HEK293T (cell line): ENCODE measurements around the gene AADACL4.
A peak's percentile ranks its signal among the peaks of the same experiment; 100 is the strongest.

Experiments
- CTCF ChIA-PET: fragments of 350-600 bp; formaldehyde crosslinking; extraction: SDS; loops from one replicate; lab custom pipeline; 2021; ENCODE audit warnings: antibody characterized with exemption, inconsistent platforms; lab: Yijun Ruan, JAX
- POLR2A ChIA-PET: fragments of 350-600 bp; formaldehyde crosslinking; extraction: SDS; loops from one replicate; lab custom pipeline; 2020; ENCODE audit warnings: antibody characterized with exemption, inconsistent platforms; lab: Yijun Ruan, JAX
- DNase-seq: peaks from one replicate; pipeline ENCODE4 v3.0.0; 2012; ENCODE audit warnings: mixed read lengths; ENCODE audit errors: extremely low spot score
- ARNT ChIP-seq: fragments of 450-650 bp; IDR thresholded peaks from 2 replicates; pipeline ENCODE4 v1.6.1; 2017; ENCODE audit warnings: mild to moderate bottlenecking
- BHLHE40 ChIP-seq: fragments of 450-650 bp; IDR thresholded peaks from 2 replicates; pipeline ENCODE4 v1.6.1; 2016; ENCODE audit warnings: mild to moderate bottlenecking, moderate library complexity, borderline replicate concordance
- CTBP1 ChIP-seq: fragments of 450-650 bp; IDR thresholded peaks from 2 replicates; pipeline ENCODE4 v1.6.1; 2016; ENCODE audit warnings: borderline replicate concordance
- ELF4 ChIP-seq: fragments of 450-650 bp; IDR thresholded peaks from 2 replicates; pipeline ENCODE4 v1.6.1; 2017; ENCODE audit warnings: antibody characterized with exemption
- FOXA1 ChIP-seq: fragments of 450-650 bp; IDR thresholded peaks from 2 replicates; pipeline ENCODE4 v1.6.1; 2016; ENCODE audit warnings: mild to moderate bottlenecking
- FOXK2 ChIP-seq: fragments of 450-650 bp; IDR thresholded peaks from 2 replicates; pipeline ENCODE4 v1.6.1; 2016; ENCODE audit warnings: mild to moderate bottlenecking
- HDGF ChIP-seq: fragments of 450-650 bp; IDR thresholded peaks from 2 replicates; pipeline ENCODE4 v1.6.1; 2017; ENCODE audit warnings: antibody characterized with exemption, borderline replicate concordance
- L3MBTL2 ChIP-seq: fragments of 450-650 bp; conservative IDR thresholded peaks from 2 replicates; pipeline ENCODE4 v1.6.1; 2016; ENCODE audit warnings: mild to moderate bottlenecking
- LEF1 ChIP-seq: fragments of 450-650 bp; IDR thresholded peaks from 2 replicates; pipeline ENCODE4 v1.6.1; 2017; ENCODE audit warnings: mild to moderate bottlenecking, borderline replicate concordance
- NFRKB ChIP-seq: fragments of 450-650 bp; IDR thresholded peaks from 2 replicates; pipeline ENCODE4 v1.6.1; 2016; ENCODE audit warnings: mild to moderate bottlenecking, moderate library complexity
- SP1 ChIP-seq: fragments of 450-650 bp; IDR thresholded peaks from 2 replicates; pipeline ENCODE4 v1.6.1; 2017
- SUZ12 ChIP-seq: fragments of 450-650 bp; IDR thresholded peaks from 2 replicates; pipeline ENCODE4 v1.6.1; 2016; ENCODE audit warnings: mild to moderate bottlenecking
- TARDBP ChIP-seq: fragments of 450-650 bp; IDR thresholded peaks from 2 replicates; pipeline ENCODE4 v1.6.1; 2016
- ZNF384 ChIP-seq: fragments of 450-650 bp; IDR thresholded peaks from 2 replicates; pipeline ENCODE4 v1.6.1; 2016
- TF ChIP-seq, protein P1 (sequence below): fragments of 450-650 bp; IDR thresholded peaks from 2 replicates; pipeline ENCODE4 v1.6.1; 2016

The AADACL4 gene

DNA sequence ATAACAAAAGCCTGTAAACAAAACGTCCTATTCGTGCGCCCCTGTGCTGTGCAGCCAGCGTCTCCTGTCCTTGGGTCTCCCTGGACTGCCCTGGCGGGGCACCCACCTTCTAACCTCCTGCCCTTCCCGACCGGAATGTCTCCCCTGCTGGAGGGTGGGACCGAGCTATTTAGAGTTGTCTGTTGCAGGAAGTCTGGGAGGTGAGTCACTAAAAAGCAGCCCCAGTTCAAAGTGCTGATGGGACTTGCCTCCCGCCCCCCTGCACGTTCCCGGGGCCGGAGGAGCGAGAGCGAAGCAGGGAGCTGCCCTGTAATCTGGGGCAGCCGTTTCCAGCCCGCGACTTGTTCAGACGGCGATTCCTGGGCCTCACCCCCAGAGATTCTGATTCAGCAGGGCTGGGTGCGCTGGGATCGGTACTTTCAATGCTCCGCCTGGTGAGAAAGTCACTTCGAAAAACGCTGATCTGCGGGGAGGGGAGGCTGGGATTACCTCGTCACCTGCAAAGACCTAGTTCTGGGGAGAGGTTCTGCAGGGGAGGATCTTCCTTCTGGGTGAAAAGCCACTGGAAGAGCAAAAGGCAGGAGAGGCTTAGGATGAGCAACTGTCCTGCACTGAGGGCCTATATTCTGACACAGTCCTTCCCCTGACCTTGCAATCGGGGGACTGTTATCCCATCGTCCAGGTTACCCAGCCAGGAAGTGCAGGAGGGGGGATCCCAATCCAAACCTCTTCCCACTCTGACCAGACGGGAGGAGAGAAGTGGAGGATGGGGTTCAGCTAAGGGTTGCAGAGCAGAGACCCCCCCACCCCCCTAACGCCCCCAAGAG is 24.7 kb upstream of the AADACL4 start:
- peak; percentile 45 for DNase-seq
- TF ChIP-seq, protein P1, sequence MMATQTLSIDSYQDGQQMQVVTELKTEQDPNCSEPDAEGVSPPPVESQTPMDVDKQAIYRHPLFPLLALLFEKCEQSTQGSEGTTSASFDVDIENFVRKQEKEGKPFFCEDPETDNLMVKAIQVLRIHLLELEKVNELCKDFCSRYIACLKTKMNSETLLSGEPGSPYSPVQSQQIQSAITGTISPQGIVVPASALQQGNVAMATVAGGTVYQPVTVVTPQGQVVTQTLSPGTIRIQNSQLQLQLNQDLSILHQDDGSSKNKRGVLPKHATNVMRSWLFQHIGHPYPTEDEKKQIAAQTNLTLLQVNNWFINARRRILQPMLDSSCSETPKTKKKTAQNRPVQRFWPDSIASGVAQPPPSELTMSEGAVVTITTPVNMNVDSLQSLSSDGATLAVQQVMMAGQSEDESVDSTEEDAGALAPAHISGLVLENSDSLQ: 0 out of 2 replicates have a peak, but pooled peaks have one; percentile 79
- TF ChIP-seq HDGF (no peak), ELF4 (no peak), CTBP1 (no peak), ARNT (no peak), FOXA1 (no peak), BHLHE40 (no peak)
- ChIA-PET CTCF (interaction anchor here (0.5 to 1.4 kb wide), 8 partner anchors 15 to 344 kb away, joined by 3 to 5 read pairs (median 4); no protein-coding TSS in a partner anchor), POLR2A (interaction anchor here (0.6 to 5.1 kb wide), 20 partner anchors 9 to 1408 kb away, joined by 3 to 32 read pairs (median 4); no protein-coding TSS in a partner anchor)

DNA sequence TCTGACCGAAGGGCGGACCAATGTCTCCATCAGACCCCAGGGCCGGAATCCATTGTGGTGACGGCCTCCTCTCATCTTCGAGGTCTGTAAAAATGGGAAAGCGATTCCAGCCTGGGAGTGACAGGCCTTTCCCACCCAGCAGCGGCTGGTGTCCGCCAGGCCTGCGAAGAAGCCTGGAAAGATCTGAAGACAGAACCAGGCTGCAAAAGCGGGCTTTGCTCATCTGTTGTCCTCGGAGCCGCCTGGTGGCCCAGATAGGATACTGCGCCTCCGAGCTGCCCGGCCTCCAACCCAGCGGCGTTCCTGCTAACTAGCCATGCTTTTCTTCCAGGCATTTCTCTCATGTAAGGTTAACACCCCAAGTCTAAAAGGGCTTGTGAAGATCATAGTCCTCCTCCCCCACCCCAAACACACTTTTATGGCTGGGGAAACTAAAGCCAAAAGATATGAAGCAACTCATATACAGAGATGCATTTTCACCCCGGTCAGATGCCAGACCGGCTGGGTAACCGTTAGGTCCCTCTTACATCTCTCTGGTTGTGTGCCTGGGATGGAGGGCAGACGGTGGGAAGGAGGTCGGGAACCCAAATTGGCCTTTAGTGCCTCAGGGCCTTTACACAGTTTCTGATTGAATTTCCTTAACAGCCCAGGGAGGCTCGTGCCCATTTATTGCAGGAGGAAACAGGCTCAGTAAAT is 23.9 kb upstream of the AADACL4 start:
- POLR2A ChIA-PET: interaction anchor here (1.2 to 5.1 kb wide), 4 partner anchors 16 to 142 kb away, joined by 3 to 32 read pairs (median 15); no protein-coding TSS in a partner anchor
- DNase-seq: peak; percentile 84
- TF ChIP-seq HDGF (no peak), TARDBP (no peak), L3MBTL2 (no peak), ARNT (no peak)
- TF ChIP-seq, protein P1: peak; percentile 89
- CTCF ChIA-PET: interaction anchor here (1.1 to 1.4 kb wide), 3 partner anchors 39 to 344 kb away, joined by 3 to 5 read pairs (median 4); no protein-coding TSS in a partner anchor

DNA sequence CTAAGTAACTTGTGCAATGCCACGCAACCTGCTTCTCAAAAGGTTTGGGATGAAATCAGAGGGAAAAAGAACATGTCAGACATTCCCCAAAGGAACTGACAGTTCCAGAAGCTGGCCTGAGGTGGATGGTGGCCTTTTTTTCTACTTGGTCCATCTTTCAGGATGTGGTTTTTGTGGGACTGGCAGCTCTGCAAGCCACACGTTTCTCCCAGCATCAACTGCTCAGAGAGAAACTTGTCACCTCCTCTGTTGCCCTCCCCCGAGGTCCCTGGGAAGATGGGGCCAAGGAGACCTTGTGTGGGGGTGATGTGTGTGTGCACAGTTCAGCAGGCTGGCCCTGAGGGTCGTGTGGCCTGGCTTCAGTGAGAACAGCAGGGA is 23.4 kb upstream of the AADACL4 start:
- DNase-seq: no peak
- TF ChIP-seq HDGF (no peak), SP1 (no peak), SUZ12 (no peak), BHLHE40 (no peak), NFRKB (no peak)
- TF ChIP-seq, protein P1: no peak
- ChIA-PET CTCF (interaction anchor here (1.1 kb wide), 1 partner anchor 38 kb away, joined by 3 read pairs; no protein-coding TSS in a partner anchor), POLR2A (no interaction called here)

DNA sequence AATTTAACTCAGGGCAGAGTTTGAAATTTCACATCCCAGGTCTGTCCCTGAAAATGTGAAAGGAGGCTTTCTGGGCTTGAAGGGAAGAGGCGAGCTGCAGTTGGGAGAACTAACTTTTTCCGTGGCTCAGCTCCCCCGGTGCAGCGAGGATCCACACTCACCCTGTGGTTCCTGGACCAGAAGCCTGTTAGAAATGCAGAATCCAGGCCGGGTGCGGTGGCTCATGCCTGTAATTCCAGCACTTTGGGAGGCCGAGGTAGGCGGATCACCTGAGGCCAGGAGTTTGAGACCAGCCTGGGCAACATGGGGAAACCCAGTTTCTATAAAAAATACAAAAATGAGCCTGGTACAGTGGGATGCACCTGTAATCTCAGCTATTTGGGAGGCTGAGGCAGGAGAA is 23.0 kb upstream of the AADACL4 start:
- TF ChIP-seq, protein P1: no peak
- TF ChIP-seq LEF1 (no peak), ZNF384 (no peak), NFRKB (no peak), FOXK2 (no peak)
- ChIA-PET CTCF (interaction anchor here (1.1 kb wide), 1 partner anchor 38 kb away, joined by 3 read pairs; no protein-coding TSS in a partner anchor), POLR2A (no interaction called here)
- DNase-seq: no peak

DNA sequence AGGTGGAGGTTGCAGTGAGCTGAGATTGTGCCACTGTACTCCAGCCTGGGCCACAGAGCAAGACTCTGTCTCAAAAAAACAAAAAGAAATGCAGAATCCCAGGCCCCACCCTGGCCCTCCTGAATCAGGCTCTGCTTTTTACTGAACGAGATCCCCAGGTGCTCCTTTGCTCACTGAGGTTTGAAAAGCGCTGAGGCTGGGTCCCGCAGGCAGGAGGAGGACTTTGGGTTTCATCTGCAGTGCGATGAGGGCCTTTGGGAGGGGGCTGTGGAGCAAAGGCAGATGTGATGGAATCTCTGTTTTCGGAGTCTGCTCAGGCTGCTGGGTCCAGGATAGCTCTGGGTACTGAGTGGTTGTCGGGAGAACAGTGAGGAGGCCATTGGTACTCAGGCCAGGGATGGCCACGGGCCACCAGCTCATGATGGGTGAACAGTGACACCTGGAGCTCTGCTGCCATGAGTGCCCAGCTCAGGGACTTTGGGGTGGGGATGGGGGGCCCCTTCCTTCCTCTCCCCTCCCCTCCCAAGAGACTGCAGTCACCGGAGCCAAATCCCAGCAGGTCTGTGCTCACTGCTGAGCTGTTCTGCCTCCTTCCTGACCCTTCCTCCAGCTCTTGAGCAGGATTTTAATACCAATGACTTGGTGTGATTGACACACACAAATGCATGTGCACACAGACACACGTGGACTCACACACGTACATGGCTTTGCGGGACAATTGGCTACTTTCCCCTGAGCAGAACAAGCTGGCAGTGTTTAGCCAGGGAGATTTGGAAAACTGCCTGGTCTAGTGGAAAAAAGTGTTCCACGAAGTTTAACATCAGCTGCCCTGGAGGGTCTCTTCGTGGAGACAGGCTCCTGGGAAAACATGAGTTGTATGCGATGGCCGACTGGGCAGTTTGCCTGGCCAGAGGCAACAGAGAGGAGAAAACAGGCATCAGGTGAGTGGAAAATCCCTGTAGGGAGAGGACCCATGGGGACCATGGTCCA is 22.2 kb upstream of the AADACL4 start:
- no peak for DNase-seq
- TF ChIP-seq FOXK2 (no peak), LEF1 (no peak), ELF4 (no peak), ARNT (no peak), TARDBP (no peak), HDGF (no peak), CTBP1 (no peak), SUZ12 (no peak), L3MBTL2 (no peak), BHLHE40 (no peak), NFRKB (no peak), SP1 (no peak)
- POLR2A ChIA-PET: no interaction called here
- CTCF ChIA-PET: interaction anchor here (1.0 kb wide), 1 partner anchor 213 kb away, joined by 3 read pairs; no protein-coding TSS in a partner anchor
